HepG2 (cell line): ENCODE measurements around the gene SLIT3.

ENCODE experiments used
- HNRNPL ChIP-seq: fragments of 200-400 bp; formaldehyde crosslinking; IDR thresholded peaks from 2 replicates; pipeline ENCODE4 v1.6.1; 2017; ENCODE audit warnings: mild to moderate bottlenecking, low read depth, low read length
- RARG ChIP-seq: sonication (generic); formaldehyde crosslinking; IDR thresholded peaks from 2 replicates; pipeline ENCODE4 v1.4.0; 2020; ENCODE audit warnings: low read depth, mild to moderate bottlenecking, missing genetic modification reagents
- STAG1 ChIP-seq: sonication (generic); formaldehyde crosslinking; IDR thresholded peaks from 2 replicates; pipeline ENCODE4 v1.4.0; 2020; ENCODE audit warnings: missing genetic modification reagents
- SUZ12 ChIP-seq: fragments of 150-350 bp; IDR thresholded peaks from 2 replicates; pipeline ENCODE4 v1.6.1; 2014; ENCODE audit warnings: low read depth, low read length
- TBX2 ChIP-seq: sonication (generic); formaldehyde crosslinking; IDR thresholded peaks from 2 replicates; pipeline ENCODE4 v1.5.0; 2020; ENCODE audit warnings: missing genetic modification reagents, mild to moderate bottlenecking, borderline replicate concordance
- TCF7 ChIP-seq: sonication (generic); IDR thresholded peaks from 2 replicates; pipeline ENCODE4 v1.6.1; 2016; ENCODE audit warnings: antibody characterized with exemption, low read depth
- ZNF263 ChIP-seq: sonication (generic); formaldehyde crosslinking; IDR thresholded peaks from 2 replicates; pipeline ENCODE4 v1.4.0; 2020; ENCODE audit warnings: missing genetic modification reagents
- ZNF431 ChIP-seq: sonication (generic); formaldehyde crosslinking; IDR thresholded peaks from 2 replicates; pipeline ENCODE4 v1.9.0; 2022; ENCODE audit warnings: missing genetic modification reagents, low read depth, mild to moderate bottlenecking, borderline replicate concordance
- ZZZ3 ChIP-seq: sonication (generic); formaldehyde crosslinking; IDR thresholded peaks from 2 replicates; pipeline ENCODE4 v1.4.0; 2020; ENCODE audit warnings: missing genetic modification reagents, mild to moderate bottlenecking, borderline replicate concordance
- TF ChIP-seq, protein P1 (sequence below): sonication (generic); formaldehyde crosslinking; IDR thresholded peaks from 2 replicates; pipeline ENCODE4 v1.5.0; 2020; ENCODE audit warnings: mild to moderate bottlenecking, missing genetic modification reagents, moderate library complexity
- TF ChIP-seq, protein P2 (sequence below): sonication (generic); formaldehyde crosslinking; IDR thresholded peaks from 2 replicates; pipeline ENCODE4 v1.4.0; 2020; ENCODE audit warnings: missing genetic modification reagents, borderline replicate concordance
- TF ChIP-seq, protein P3 (sequence below): sonication (generic); formaldehyde crosslinking; IDR thresholded peaks from 2 replicates; pipeline ENCODE4 v1.5.0; 2020; ENCODE audit warnings: mild to moderate bottlenecking, missing genetic modification reagents
- TF ChIP-seq, protein P4 (sequence below): sonication (generic); formaldehyde crosslinking; IDR thresholded peaks from 2 replicates; pipeline ENCODE4 v1.4.0; 2020; ENCODE audit warnings: missing genetic modification reagents

DNA sequence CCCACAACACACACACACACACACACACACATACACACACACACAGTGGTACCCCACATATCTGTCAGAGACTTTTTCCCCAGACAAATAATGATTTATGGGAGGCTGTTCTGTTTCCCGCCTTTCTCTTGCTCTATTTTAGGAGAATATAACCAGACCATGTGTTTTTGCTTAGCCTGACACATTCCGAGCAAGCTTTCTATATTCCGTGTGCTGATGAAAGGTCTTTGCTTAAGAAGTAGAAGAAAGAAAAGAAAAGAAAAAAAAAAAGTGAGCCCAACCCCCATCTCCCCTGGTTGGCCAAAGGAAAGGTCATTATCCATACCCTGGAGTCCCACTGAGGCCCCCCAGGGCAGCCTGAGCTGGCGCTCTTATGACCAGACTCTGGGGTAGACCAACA, 338.6 kb downstream of the SLIT3 start:
- TF ChIP-seq ZNF431 (CRISPR knock-in tag) (no peak), SUZ12 (no peak), RARG (CRISPR knock-in tag) (no peak), STAG1 (no peak), ZNF263 (CRISPR knock-in tag) (no peak), TCF7 (no peak), HNRNPL (no peak), ZZZ3 (no peak), TBX2 (CRISPR knock-in tag) (no peak)
- TF ChIP-seq, protein P1, sequence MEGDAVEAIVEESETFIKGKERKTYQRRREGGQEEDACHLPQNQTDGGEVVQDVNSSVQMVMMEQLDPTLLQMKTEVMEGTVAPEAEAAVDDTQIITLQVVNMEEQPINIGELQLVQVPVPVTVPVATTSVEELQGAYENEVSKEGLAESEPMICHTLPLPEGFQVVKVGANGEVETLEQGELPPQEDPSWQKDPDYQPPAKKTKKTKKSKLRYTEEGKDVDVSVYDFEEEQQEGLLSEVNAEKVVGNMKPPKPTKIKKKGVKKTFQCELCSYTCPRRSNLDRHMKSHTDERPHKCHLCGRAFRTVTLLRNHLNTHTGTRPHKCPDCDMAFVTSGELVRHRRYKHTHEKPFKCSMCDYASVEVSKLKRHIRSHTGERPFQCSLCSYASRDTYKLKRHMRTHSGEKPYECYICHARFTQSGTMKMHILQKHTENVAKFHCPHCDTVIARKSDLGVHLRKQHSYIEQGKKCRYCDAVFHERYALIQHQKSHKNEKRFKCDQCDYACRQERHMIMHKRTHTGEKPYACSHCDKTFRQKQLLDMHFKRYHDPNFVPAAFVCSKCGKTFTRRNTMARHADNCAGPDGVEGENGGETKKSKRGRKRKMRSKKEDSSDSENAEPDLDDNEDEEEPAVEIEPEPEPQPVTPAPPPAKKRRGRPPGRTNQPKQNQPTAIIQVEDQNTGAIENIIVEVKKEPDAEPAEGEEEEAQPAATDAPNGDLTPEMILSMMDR (CRISPR knock-in tag): no peak
- TF ChIP-seq, protein P2, sequence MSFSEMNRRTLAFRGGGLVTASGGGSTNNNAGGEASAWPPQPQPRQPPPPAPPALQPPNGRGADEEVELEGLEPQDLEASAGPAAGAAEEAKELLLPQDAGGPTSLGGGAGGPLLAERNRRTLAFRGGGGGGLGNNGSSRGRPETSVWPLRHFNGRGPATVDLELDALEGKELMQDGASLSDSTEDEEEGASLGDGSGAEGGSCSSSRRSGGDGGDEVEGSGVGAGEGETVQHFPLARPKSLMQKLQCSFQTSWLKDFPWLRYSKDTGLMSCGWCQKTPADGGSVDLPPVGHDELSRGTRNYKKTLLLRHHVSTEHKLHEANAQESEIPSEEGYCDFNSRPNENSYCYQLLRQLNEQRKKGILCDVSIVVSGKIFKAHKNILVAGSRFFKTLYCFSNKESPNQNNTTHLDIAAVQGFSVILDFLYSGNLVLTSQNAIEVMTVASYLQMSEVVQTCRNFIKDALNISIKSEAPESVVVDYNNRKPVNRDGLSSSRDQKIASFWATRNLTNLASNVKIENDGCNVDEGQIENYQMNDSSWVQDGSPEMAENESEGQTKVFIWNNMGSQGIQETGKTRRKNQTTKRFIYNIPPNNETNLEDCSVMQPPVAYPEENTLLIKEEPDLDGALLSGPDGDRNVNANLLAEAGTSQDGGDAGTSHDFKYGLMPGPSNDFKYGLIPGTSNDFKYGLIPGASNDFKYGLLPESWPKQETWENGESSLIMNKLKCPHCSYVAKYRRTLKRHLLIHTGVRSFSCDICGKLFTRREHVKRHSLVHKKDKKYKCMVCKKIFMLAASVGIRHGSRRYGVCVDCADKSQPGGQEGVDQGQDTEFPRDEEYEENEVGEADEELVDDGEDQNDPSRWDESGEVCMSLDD (CRISPR knock-in tag): no peak
- TF ChIP-seq, protein P3, sequence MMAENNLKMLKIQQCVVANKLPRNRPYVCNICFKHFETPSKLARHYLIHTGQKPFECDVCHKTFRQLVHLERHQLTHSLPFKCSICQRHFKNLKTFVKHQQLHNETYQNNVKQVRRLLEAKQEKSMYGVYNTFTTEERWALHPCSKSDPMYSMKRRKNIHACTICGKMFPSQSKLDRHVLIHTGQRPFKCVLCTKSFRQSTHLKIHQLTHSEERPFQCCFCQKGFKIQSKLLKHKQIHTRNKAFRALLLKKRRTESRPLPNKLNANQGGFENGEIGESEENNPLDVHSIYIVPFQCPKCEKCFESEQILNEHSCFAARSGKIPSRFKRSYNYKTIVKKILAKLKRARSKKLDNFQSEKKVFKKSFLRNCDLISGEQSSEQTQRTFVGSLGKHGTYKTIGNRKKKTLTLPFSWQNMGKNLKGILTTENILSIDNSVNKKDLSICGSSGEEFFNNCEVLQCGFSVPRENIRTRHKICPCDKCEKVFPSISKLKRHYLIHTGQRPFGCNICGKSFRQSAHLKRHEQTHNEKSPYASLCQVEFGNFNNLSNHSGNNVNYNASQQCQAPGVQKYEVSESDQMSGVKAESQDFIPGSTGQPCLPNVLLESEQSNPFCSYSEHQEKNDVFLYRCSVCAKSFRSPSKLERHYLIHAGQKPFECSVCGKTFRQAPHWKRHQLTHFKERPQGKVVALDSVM (CRISPR knock-in tag): no peak
- TF ChIP-seq, protein P4, sequence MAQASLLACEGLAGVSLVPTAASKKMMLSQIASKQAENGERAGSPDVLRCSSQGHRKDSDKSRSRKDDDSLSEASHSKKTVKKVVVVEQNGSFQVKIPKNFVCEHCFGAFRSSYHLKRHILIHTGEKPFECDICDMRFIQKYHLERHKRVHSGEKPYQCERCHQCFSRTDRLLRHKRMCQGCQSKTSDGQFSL (CRISPR knock-in tag): no peak
